Activated gamma-delta T cell (primary cell): ENCODE data around the gene ARHGEF25.
"Not testable (repeated sequence)": the region's sequence is repeated elsewhere in the genome, so short reads cannot be mapped to it uniquely, and the experiment has no call there.

Experiments used
- DNase-seq: peaks from one replicate; lab custom pipeline; 2025; lab: John Stamatoyannopoulos, UW

Gene ARHGEF25

DNA sequence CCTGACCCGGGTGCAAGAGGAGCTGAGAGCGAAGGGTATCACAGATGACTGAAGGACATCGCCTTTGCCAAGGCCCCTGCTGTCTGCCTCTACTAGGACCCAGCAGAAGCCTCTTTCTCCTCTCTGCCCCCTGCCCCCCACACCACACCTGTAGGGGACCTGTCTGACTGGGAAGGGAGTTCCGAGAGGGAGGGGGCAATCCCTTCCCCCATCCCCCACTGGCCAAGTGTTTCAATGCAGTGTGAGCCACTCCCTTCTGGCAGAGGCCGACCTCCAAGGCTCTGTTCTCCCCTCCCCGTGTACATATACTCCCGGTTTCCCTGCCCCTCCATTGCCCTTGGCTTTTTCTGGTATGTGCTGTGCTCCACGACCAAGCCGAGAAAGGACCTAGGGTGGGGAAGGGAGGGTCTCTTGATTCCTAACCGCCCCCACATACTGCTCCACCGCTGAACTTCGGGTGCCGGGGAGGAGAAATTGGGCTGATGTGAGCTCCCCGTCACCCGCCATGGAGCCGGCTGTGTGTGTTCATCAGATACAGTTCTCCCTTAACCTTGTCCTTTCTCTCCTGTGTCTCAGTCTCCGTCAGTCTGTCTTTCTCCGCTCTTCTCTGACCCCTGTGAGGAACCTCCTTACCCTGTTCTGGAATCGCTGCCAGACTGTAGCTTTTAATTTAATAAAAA, 2.0 kb upstream of the ARHGEF25 start:
- DNase-seq: no peak

DNA sequence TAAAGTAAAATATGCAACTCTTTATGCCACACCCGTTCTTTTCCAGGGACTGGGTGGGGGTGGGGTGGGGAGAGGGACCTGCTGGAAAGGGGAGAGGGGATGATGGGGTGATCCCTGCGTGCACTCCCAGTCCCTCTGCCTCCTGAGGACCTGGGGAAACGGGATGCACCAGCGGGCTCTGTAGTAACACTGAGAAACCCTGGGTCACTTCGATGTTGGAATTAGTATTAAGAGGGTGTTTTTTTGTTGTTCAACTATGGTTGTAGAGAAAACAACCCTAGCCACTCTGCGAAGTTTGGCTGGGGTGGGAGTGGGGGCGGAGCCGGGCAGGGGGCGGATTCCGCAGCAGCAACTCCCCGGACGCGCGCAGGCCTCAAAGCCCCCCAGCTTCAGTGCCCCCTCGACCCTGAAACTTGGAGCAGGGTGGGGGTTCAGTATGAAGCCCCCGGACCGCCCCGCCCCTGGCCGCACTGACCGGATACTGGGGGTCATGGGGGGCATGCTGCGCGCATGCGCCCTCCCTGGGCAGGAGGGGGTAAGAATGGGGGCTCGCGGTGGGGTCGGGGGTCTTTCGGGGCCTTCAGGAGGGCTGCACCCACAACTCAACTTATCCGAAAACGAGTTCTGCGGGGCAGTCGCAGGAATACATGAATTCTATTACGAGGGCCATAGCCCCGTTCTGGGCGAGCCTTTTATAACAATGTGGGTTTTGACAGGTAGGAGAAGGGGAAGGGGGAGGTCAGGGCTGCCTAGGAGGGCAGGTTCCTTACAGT, 1.3 kb upstream of the ARHGEF25 start:
- DNase-seq: no peak

DNA sequence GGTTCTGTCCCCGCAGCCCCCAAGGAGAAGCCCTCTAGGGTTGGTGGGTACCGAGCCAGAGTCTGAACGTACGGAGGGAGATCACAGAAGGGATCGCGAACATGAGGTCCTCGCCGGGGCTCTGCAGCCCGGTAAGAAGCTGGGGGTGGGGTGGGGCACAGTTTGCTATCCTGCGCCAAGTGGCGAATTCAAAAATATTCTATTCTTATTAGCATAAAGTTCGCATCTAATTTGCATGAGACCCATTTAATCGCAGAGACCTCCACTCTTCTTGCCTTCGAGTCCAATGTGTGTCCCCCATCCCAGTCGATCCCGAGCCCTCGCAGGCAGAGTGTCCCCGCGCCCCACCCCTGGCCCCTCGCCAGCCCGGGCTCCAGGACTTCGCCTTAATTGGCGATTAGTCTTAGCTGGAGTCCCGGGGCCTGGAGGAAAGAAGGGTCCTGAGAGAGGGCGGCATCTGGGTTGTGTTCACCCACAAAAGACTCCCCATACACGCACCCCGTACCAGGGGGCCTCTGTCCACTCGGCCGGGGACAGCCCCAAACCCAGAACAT, 604 bp upstream of the ARHGEF25 start:
- DNase-seq: no peak

DNA sequence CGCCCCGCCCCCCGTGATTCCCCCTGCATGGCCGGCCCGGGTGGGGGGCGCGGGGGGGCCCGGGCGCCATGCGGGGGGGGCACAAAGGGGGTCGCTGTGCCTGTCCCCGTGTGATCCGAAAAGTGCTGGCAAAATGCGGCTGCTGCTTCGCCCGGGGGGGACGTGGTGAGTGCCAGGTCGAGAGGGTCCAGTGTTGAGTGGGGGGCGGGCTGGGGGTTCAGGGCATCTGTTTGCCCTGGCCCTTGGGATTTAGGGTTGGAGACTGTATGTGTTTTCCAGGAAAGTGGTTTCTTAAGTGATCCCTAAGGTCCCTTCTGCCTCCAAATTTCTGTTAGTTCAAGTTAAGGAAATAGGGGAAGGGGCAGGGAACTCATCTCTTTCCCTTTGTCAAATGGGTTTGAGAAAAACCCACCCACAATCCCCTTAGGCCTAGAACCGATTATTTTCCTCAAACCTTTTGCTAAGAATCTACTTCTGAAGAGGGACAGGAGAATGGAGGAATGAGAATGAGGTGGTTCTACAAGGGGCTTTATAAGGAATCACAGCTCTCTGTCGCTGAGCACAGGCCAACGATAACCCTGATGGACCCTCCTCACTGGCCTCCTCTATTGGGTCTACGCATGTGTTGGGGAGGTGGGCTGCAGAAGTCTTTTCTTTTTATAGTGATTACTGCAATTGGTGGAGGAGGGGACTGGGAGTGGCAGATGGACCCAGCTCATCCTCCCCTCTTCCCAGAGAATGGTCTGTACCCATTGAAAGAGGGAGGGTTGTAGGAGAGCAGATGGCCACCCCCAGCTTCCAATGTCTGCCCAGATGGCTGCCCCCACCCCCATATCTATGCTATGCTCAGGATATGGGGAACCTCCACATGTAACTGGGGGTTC, 834 bp downstream of the ARHGEF25 start:
- no peak for DNase-seq

DNA sequence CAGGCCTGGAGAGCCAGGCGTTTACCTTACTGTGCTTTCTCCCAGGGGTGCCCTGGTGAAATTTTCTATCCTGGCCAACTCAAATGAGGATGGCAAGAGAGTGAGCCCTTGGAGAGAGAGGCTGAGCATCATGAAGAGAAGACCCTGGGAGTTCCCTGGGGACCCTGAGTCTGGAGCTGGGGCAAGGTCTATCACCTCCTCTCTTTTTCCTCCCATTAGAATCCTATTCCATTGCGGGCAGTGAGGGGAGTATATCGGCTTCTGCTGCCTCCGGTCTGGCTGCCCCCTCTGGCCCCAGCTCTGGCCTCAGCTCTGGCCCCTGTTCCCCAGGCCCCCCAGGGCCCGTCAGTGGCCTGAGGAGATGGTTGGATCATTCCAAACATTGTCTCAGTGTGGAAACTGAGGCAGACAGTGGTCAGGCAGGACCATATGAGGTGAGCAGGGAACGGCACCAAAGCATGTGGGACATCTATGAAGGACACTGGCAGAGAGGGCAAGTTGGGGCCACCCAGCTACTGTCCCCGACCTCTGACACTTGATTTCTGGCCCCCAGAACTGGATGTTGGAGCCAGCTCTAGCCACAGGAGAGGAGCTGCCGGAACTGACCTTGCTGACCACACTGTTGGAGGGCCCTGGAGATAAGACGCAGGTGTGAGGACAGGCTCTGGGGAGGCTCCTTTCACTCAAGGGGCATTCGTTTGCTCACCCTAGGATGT, 1.6 kb downstream of the ARHGEF25 start:
- no peak for DNase-seq

DNA sequence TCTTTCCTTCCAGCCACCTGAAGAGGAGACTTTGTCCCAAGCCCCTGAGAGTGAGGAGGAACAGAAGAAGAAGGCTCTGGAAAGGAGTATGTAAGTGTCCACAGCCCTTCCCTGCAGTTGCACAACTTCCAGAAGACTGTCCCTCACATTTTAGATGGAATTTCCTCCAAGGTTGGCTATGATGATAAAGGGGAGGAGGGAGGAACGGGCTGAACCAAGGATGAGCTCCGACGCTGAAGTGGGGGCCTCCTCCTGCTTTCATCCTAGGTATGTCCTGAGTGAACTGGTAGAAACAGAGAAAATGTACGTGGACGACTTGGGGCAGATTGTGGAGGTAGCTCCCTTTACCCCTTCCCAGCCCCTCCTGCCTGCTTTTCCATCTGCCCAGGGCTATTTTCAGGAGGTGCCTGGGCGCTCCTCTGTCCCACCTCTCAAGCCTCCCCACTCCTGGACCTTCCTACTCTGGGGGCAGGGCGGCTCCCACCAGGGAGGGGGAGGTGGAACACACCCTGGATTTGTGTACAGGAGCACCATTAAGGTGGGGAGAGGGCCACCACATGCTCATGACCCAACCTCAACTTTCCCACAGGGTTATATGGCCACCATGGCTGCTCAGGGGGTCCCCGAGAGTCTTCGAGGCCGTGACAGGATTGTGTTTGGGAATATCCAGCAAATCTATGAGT, 2.3 kb downstream of the ARHGEF25 start:
- DNase-seq: no peak

DNA sequence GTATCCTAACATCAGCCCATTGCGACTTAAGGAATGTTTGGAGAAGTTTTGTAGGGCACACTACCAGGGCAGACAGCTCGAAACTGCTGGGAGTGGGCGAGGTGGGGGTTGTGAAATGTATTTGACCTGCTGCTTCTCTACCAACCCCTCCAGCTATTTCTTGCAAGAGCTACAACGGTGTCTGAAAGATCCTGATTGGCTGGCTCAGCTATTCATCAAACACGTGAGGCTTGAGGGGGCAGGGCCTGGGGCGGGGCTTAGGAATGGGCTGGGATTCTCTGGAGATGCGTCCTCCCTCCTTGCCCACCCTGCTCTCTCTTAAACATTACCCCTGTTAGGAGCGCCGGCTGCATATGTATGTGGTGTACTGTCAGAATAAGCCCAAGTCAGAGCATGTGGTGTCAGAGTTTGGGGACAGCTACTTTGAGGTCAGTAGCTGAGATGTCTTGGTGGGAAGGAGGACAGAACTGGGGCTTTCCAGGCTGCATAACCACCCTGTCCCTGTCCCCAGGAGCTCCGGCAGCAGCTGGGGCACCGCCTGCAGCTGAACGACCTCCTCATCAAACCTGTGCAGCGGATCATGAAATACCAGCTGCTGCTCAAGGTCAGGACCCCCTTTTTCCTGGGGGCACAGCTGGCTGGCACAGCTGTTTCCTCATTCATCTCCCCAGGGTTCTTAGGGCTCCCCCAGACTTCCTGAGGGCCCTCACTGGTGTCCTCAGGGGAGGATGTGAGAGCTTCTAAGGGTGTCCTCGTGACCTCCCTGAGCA, 3.1 kb downstream of the ARHGEF25 start:
- no peak for DNase-seq

DNA sequence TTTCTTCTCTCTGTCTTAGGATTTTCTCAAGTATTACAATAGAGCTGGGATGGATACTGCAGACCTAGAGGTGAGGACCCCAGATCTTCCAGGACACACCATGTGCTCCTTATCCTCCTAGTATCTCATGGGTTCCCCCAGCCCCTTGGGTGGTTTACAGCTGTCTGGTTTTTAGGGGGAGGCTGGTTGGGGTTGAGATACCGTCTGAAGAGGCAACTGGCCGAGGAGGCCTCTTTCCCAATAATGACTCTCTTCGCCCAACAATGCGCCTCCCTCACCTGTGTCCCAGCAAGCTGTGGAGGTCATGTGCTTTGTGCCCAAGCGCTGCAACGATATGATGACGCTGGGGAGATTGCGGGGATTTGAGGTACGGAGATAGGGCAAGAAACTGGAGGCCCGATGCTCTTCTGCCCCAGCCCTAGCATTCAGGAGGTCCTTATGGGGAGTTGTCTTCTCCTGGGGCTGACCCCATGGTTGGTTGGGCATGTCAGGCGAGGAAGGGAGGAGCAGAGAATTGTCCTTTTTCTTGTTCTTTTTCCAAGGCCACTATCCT, 3.8 kb downstream of the ARHGEF25 start:
- no peak for DNase-seq

DNA sequence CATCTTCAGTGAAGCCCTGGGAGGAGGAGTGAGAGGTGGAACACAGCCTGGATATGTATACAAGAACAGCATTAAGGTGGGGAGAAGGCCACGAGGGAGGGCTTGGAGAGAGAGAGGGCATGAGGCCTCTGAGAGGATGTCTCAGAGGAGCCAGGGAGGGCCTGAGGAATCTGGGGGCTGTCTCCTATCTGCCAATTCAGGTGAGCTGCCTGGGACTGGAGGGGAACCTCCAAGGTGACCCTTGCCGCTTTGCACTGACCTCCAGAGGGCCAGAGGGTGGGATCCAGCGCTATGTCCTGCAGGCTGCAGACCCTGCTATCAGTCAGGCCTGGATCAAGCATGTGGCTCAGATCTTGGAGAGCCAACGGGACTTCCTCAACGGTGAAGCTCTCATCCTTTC, 4.4 kb downstream of the ARHGEF25 start:
- DNase-seq: no peak

DNA sequence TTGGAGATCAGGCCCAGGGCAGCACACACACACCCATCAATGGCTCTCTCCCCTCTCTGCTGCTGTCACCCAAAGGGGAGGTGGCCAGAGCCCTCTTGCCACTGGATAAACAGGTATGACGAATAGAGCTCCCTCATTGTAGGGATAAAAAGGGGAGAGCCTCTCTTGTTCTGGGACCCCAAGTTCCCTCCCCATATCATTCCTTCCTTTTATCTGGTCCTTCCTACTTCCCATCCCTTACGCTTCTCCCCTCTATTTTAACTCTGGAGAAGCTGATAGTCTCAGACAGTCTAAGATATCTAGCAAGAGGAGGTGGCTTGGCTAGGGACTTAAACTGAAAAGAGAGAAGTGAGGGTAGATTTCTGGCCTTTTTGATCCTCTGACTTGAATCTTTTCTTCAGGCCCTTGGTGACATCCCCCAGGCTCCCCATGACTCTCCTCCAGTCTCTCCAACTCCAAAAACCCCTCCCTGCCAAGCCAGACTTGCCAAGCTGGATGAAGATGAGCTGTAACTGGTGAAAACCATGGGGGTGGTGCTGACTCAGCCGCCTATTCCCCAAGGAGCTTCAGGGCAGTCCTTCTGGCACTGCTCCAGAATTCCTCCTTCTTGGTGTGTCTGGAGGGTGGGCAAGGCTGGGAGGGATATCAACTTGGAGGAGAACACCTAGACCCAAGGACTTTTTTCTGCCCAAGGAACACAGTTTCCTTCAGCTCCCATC, 5.3 kb downstream of the ARHGEF25 start:
- no peak for DNase-seq

DNA sequence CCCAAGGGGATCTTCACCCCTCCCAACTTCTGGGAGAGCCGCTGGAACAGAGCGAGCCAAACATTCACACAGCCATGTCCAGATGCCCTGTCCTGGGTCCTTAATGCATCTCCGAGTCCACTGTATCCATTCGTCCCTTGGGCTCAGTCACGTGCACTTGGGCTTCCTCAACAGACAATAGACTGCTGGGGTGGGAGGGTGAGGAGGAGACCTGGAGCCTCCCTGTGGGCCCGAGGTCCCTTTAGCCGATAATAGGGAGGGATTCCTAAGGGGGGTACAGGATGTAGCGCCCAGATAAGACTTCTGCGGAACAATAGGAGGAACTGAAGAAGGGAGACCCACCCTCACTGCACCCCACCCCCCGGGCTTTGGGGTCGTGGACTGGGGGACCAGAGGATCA, 6.7 kb downstream of the ARHGEF25 start:
- DNase-seq: no peak

DNA sequence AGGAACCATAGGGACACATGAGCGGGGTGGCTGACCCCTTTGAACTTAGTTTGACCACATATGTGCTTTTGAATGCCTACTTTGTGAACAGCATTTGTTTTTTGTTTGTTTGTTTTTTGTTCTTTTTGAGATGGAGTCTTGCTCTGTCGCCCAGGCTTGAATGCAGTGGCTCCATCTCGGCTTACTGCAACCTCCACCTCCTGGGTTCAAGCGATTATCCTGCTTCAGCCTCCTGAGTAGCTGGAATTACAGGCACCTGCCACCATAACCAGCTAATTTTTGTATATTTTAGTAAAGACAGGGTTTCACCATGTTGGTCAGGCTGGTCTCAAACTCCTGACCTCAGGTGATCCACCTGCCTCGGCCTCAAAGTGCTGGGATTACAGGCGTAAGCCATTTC, 7.2 kb downstream of the ARHGEF25 start:
- not testable (repeated sequence) for DNase-seq

DNA sequence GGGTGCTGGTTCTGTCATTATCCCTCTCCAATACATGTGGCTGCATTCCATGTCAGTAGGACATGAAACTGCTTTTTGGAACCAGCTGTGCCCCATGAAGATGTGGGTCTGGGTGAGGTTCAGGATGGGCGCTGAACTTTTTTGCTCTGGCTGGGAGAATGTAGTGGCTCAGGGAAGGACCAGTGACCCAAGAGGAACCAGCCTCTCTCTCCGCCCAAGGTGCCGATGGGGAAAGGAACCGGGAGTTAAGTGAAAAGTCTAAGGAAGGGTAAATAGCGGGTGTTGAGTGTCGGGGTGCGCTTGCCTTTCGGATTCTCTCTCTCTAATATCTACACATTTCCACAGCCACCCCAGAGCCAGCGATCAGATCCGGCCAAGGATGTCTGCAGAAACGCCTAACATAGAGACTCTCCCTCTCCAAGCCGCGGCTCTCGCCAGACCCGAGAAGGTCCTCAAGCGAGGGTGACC, 7.8 kb downstream of the ARHGEF25 start:
- DNase-seq: no peak

DNA sequence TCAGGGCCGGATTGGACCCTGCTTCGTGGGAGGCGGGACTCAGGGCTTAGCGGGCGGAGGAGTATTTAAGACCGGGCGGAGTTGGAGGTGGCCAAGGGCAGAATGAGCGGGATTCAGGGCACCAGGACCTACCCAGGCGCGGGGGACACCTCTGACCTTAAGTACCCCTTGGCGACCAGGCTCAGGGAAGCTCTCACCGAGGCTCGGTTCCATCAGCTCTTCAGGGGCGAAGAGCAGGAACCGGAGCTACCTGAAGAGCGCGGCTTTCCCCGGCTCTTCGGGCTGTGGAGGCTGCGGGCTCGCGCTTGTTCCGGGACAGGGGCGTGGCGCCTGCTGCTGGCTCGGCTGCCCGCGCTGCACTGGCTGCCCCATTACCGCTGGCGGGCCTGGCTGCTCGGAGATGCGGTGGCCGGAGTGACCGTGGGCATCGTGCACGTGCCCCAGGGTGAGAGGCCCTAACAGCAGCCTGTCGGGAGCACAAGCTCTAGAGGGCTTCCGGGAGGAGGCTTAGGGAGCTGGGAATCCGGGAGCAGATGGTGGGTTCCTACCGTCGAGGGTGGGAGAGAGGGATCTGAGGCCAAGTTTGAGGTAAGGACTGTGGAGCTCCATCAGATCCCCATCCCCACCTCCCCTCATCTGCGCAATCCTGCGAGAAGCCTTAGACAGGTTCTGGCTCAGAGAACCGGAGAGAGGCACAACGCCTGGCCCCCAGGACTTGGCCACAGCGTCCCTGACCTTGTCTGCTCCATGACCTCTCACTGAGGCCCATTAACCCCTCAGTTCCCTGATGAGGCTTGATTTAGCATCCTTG, 8.4 kb downstream of the ARHGEF25 start:
- no peak for DNase-seq

DNA sequence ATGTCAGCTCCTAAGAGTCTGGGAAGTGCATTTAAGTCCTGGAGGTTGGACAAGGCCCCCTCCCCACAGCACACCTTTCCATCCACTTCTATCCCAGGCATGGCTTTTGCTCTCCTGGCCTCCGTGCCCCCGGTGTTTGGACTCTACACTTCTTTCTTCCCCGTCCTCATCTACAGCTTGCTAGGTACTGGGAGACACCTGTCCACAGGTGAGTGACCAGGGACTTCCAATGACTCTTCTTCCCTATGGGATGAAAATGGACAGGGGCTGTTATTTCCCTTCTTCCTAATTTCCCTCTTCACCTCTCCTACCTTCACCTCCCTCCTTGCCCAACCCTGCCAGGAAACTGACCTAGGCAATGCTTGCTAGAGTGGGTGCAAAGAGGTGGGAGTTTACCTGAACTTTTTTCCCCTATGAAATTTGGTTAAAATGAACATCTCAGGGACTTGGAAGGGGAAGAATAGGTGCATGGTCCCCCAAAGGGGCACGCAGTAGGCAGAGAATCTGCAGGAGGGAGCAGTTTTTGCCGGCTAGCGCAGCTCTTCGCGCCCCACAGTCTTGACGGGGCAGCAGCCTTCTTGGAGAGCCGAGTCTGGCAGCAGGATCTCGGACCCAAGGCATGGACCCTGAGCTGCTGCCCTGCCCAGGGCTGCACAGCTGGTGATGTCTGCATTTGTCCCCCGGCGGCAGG, 9.2 kb downstream of the ARHGEF25 start:
- DNase-seq: no peak

DNA sequence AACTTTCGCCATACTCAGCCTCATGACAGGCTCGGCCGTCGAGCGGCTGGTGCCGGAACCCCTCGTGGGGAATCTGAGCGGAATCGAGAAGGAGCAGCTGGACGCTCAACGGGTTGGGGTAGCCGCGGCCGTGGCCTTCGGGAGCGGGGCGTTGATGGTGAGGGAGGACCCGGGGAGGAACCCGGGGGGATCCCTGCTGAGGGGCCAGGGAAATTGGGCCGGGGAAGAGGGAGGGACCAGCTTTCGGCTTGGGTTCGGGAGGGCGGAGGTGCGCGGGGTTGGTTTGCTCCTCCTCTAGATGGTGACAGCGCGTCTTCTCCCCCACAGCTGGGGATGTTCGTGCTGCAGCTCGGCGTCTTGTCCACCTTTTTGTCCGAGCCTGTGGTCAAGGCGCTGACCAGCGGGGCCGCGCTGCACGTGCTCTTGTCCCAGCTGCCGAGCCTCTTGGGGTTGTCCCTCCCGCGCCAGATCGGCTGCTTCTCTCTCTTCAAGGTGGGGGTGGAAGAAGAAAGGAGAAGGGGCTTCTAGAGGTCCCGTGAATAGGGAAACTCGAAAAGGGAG, 9.8 kb downstream of the ARHGEF25 start:
- DNase-seq: no peak
